DMS114 treated with DMSO at 0.1 percent for 48 hours (cell line): ENCODE measurements around the gene SENP2.

ENCODE experiments used
- DNase-seq: peaks from one replicate; lab custom pipeline; 2025; ENCODE audit not compliant: unreplicated experiment; lab: John Stamatoyannopoulos, UW

SENP2 gene

DNA sequence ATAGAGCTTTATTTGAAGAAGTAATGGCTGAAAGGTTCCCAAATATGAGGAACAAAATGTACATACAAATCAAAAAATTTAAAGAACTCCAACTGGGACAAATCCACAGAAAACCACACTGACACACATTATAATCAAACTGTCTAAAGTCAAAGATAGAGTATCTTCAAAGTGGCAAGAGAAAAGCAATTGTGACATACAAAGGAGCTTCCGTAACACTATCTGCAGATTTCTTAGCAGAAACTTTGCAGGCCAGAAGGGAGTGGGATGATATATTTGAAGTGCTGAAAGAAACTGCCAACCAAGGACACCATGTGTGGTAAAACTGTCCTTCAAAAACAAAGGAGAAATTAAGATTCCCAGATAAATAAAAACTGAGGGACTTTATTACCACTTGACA lies 91.9 kb downstream of the SENP2 start:
- DNase-seq: no peak

GRCh38 chr3:185680231-185680630 lies 94.1 kb downstream of the SENP2 start:
- no peak for DNase-seq
